Measurements from ENCODE around the gene TUBB2B. TPM values are rescaled to one million over a fixed set of nuclear protein-coding genes. Genes with fewer than 3 reads are reported as not detected.
A peak's percentile ranks its signal among the peaks of the same experiment; 100 is the strongest.

The TUBB2B gene
- total RNA-seq, 1 donor from 2014 or later = 0.46 TPM

DNA sequence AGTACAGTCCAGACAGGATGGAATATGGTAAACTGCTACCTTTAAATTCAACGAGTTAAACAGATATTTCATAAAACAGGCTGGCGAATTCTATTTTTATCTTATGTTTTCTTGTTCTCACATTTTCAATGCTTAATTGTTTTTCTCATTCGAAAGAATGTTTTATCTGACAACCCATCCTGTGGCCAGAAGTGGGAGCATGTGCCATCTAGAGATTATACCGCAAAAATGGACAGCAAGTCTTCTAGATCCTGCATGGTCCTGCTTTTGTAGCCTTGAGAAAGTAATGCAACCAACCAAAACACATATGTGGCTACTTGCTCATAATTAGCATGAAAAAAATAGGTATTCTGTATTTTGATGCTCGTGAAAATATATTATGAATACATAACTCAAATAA is 30.7 kb downstream of the TUBB2B start:
- H3K4me3 ChIP-seq = no peak overlapping the region
- ATAC-seq (no peak), DNase-seq (no peak)
- no peaks in the 10 kb centered on the region for H3K36me3 ChIP-seq
- intact Hi-C loops (cut with DNase I) = no loop called here
- no peak for TF ChIP-seq CTCF (IDR thresholded peaks at IDR 0.05)
- no peaks in the 10 kb centered on the region for H3K9me3 ChIP-seq
- no peaks in the 10 kb centered on the region for H3K4me1 ChIP-seq
- H3K27ac ChIP-seq = no peak overlapping the region
- no peaks in the 10 kb centered on the region for H3K27me3 ChIP-seq

DNA sequence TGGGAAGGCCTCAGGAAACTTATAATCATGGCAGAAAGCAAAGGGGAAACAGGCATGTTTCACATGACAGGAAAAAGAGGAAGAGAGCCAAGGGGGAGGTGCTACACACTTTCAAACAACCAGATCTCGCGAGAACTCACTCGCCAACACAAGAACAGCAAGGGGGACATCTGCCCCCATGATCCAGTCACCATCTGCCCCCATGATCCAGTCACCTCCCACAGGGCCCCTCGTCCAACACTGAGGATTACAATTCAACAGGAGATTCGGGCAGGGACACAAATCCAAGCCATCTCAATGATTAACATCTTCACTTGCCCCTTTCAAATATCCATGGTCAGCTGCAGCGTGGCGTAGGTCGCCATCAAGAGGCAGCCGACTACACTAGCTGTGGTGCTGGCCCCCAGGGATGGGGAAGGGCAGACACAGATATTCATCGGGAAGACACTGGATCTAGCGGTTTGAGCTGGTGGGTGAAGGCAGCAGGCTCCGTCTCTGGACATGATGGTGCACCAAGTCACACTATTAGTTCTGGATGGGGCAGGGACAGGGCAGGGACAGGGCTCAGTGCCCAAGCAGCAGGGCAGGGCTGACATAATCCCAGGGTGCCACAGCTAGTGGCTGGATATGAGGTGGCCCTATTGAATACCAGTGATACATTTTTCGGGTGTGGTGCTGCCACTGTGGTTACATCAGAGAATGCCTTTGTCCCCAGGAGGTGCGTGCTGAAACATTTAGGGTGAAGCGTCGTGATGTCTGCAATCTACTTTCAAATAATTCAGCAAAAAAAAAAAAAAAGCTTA is 31.6 kb downstream of the TUBB2B start:
- ATAC-seq = peak; percentile 39

DNA sequence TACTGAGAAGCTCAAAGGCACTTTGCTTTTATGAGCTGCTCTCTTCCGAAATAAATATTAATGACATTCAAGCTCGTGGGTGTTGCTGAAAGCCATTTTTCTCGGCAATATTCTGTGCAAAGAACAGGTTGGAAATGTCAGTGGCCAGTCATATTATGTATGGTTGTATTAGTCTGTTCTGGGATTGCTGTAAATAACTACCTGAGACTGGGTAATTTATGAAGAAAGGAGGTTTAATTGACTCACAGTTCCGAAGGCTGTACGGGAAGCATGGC is 32.1 kb downstream of the TUBB2B start:
- no peak for TF ChIP-seq CTCF (IDR thresholded peaks at IDR 0.05)
- no peaks in the 10 kb centered on the region for H3K27me3 ChIP-seq
- no peak overlapping the region for H3K4me3 ChIP-seq
- ATAC-seq = no peak
- H3K36me3 ChIP-seq = no peaks in the 10 kb centered on the region
- no peak for DNase-seq
- no peak overlapping the region for H3K27ac ChIP-seq
- no peaks in the 10 kb centered on the region for H3K4me1 ChIP-seq
- intact Hi-C loops (cut with DNase I) = no loop called here
- no peaks in the 10 kb centered on the region for H3K9me3 ChIP-seq

More for the DNA sequence above, 31.6 kb downstream of the TUBB2B start:
- DNase-seq = no peak
- Histone ChIP-seq H3K27ac (no peak overlapping the region), H3K36me3 (no peaks in the 10 kb centered on the region), H3K9me3 (no peaks in the 10 kb centered on the region), H3K4me1 (no peaks in the 10 kb centered on the region), H3K4me3 (no peak overlapping the region), H3K27me3 (no peaks in the 10 kb centered on the region)
- no peak for TF ChIP-seq CTCF (IDR thresholded peaks at IDR 0.05)
- intact Hi-C loops (cut with DNase I) = no loop called here

DNA sequence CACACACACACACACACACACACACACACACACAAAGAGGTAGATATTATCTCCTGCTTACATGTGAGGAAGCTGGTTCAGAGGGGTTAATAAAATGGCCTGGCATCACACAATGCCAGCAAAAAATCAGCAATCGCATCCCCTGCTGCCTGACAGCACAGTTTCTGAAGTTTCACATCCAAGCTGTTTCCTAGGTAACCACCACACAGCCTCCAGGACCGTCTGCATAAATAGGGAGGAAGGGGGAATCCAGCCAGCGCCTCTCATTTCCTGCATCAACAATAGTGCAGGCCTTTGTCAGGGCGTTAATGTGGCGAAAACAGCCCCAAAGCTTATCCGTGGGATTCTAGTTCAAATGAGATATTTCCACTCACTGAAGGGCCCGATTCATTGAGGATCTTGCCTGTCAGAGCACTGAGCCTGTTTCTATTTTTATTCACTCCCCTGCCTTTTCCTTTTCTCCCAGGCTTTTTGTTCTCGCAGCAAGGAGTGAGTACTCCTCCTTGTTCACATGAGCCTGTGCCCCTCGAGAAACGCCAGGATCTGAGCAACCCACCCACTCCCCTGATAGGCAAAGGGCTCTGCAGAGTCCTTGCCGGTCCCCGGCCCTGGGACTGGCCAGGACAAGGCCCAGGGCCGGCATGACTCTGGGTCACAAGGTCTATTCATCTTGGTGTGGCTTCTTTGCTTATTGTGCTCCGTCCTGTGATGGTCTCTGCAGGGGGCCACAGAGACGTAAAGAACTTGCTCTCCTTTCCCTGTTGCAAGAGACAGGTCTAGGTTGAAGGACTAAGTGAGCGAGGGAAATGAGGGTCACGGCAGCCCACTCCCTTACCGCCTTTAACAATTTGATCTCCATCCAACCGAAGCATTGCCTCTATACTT is 32.7 kb downstream of the TUBB2B start:
- H3K4me1 ChIP-seq = no peaks in the 10 kb centered on the region
- no peak overlapping the region for H3K4me3 ChIP-seq
- no peak overlapping the region for H3K27ac ChIP-seq
- ATAC-seq (no peak), DNase-seq (no peak)
- H3K36me3 ChIP-seq = no peaks in the 10 kb centered on the region
- no peak for TF ChIP-seq CTCF (IDR thresholded peaks at IDR 0.05)
- intact Hi-C loops (cut with DNase I) = no loop called here
- no peaks in the 10 kb centered on the region for H3K27me3 ChIP-seq
- no peaks in the 10 kb centered on the region for H3K9me3 ChIP-seq

- H3K27ac ChIP-seq = no peak overlapping the region
- H3K36me3 ChIP-seq = no peaks in the 10 kb centered on the region
- H3K4me1 ChIP-seq = no peaks in the 10 kb centered on the region
- no peak for ATAC-seq
- intact Hi-C loops (cut with DNase I) = no loop called here
- no peak for DNase-seq
- H3K9me3 ChIP-seq = no peaks in the 10 kb centered on the region
- H3K4me3 ChIP-seq = no peak overlapping the region
- TF ChIP-seq CTCF (IDR thresholded peaks at IDR 0.05) = no peak
- H3K27me3 ChIP-seq = no peaks in the 10 kb centered on the region
These were observed 34.2 kb downstream of the TUBB2B start for GRCh38 chr6:3193102-3193849.
